Putamen (tissue), 1 donor: ENCODE measurements around the gene EPHA6.

ENCODE experiments used
- DNase-seq: peaks from one replicate; pipeline ENCODE4 v3.0.0-alpha.2; 2016; ENCODE audit warnings: low spot score

EPHA6 gene

DNA sequence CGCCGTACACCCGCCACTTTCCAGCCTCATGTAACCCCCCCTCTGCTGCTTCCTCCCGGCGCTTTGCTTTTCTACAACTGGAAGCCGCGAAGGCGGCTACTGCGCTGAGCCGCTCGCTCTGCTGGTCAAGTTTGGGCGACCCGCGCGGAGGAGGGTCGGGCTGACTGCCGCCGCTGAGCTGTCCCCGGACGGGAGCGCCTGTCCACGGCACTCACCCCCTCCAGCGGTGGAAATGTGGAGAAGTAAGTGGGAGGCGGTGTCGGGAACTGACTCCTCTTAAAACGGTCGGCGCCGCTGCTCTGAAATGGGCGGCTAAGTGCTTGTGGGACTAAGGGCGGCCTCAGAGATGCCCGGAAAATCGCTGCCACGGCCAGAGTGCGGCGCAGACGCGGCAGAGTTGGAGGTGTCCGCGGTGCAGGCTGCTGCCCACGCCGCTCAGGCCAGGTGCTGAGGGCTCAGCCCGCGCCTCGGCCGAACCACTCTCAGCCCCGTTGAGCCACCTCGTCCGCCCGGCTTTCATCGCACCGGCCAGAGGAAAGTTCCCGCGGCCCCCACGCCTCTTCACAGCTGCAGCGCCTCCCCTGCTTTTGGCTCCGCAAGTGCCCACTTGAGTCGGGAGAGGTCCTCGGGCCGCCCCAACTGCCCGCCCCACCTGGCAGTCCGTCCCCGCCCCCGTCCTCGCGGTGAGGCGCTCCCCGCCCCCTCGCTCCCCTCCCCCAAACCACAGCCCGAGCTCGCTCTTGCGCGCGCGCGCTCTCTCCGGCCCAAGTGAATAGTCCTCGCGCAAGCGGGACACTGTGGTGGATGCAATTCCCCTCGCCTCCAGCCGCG lies at the start of gene EPHA6:
TSS of gene EPHA6 (plus strand) at position 775 of the 831 bp plus-strand sequence.
- DNase-seq: peak; percentile 32

DNA sequence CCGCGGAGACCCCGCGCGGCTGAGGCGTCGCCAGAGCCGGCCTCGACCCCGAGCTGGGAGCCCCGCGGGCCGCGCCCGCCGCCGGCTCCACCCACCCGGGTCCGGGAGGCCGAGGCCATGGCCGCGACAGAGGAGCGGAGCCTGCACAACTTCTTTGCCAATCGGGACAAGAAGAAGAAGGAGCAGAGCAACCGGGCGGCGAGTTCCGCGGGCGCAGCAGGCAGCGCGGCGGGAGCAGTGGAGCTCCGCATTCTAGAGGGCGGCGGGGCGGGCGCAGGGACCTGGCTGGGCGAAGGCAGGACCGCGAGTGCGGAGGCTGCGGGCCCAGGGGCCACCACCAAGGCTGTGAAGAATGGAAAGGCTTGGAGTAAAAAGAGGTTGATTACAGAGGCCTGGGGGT lies 37.6 kb upstream of the EPHA6 start:
- DNase-seq: no peak

DNA sequence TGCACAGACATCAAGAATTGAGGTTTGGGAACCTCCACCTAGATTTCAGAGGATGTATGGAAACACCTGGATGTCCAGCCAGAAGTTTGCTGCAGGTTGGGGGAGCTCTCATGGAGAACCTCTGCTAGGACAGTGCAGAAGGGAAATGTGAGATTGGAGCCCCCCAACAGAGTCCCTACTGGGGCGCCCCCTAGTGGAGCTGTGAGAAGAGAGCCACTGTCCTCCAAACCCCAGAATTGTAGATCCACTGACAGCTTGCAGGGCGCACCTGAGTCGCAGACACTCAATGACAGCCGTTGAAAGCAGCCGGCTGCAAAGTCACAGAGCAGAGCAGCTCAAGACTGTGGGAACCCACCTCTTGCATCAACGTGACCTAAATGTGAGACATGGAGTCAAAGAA lies 34.6 kb upstream of the EPHA6 start:
- DNase-seq: no peak

DNA sequence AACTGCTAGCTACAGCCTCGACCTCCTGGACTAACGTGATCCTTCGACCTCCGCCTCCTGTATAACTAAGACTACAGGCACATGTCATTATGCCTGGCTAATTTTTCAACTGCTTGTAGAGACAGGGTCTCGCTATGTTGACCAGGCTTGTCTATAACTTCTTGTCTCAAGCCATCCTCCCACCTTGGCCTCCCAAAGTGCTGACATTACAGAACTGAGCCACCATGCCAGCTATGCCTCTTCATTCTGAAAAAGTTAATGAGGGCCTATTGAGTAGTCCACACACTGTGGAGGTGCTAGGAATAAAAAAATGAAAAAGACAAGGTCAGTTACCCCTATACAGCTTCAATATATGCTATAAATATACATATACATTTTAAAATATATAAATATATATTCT lies 18.3 kb upstream of the EPHA6 start:
- DNase-seq: no peak

DNA sequence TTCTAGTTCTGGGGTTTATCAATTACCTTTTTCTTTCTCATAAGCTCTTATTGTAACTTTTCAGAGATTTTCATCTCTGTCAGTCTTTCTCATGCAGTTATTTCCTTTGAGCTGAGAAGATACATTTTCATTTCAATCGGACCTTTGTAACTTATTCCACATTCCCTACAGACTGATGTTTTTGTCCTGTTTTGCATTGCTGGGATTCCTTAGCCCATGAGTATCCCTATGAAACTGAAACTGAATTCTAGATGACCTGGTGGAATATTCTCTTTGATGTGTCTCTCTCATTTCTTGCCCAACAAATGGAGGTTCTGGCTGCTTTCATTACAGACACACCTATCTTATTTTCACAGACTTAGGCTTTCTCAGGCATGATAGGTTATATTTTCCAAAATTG lies 10.5 kb upstream of the EPHA6 start:
- no peak for DNase-seq

DNA sequence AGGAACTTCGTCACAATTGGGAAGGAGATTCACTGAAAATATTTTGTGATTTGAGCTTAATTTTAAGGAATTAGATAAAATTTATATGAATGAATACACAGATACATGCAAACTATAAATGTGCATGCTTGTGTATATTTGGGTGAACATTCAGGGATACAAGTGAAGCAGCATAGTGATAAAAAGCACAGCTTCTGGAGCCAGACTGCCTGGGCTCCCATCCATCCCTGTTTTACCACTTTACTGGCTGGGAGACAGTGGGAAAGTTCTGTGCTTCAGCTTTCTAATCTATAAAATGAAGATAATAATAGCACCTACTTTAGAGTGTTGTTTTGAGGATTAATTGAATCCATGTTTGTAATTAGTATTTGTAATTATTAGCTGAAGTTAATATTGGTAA lies 8.1 kb upstream of the EPHA6 start:
- DNase-seq: no peak

DNA sequence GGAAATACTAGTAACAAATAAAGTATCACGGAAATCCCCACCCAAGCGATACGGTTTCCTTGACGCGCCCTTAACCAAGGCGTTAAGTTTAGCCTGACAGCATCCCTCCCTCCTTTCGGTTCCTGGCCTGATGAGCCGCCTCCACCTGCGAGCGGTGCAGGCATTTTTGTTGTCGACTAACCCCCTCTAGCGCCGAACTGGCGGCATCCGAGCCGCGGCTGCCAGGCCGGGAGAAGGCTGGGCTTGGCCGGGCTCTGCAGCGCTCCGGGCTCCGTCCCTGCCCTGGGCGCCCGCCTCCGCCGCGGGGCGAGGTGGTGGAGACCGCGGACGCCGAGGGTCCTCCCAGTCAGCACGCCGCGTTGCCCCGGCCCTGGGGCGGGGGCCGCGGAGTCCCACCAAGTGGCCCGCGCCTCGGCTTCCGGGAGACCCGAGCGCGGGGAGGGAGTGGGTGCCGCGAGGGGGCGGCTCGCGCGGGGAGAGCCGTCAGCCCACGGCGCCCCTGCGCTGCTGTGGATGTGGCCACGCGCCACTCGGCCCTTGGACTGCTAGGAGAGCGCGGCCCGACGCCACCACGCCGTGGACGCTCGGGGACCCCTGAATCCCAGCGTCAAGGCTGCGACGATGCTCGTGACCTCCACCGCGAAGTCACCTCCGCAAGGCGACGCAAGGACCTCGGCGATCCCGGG lies 1.1 kb upstream of the EPHA6 start:
- DNase-seq: peak; percentile 77

DNA sequence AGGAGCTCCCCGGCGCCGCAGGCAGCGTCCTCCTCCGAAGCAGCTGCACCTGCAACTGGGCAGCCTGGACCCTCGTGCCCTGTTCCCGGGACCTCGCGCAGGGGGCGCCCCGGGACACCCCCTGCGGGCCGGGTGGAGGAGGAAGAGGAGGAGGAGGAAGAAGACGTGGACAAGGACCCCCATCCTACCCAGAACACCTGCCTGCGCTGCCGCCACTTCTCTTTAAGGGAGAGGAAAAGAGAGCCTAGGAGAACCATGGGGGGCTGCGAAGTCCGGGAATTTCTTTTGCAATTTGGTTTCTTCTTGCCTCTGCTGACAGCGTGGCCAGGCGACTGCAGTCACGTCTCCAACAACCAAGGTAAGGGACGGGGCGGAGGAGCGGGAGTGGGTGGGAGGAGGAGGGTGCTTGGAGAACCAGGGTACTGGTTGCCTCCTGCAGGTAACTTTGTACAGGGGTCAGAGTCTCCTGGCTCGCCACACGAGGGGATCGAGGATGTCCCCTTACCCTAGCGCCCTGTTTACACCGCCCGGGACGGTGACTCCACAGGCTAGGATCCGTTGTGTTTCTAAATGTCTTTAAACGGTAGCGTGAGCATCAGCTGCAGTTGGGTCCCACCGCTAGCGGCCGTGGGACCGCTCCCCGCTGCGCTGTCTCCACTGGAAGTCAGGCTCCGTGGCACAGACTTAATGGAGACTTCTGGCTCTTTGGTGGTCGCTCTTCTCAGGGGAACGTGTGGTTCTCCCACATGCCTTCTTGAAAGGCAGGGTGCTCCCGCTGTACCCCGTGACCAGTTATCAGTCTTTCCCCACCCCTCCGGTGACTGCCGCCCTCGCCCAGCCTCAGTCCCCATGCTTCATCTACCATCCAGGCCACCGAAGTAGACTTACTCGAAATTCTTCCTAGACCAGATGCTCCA lies 515 bp downstream of the EPHA6 start:
- peak; percentile 13 for DNase-seq

DNA sequence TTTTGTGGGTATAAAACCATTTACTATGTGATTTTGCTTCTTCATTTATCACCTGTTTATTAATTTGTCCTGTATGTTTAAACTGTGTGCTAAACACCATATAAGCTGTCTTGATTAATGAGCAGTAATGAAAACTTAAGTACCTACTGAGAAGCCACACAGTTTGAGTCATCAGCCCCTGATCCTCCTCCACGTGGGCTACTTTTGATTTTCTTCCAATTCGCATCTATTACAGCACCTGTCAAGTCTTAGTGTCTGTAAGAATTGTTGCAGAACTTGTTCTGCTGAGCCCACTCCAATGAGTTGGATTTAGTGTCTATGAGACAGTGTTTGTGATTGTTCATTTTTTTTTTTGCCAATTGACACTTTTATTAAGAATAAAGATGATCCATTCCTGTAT lies 16.8 kb downstream of the EPHA6 start:
- DNase-seq: no peak

DNA sequence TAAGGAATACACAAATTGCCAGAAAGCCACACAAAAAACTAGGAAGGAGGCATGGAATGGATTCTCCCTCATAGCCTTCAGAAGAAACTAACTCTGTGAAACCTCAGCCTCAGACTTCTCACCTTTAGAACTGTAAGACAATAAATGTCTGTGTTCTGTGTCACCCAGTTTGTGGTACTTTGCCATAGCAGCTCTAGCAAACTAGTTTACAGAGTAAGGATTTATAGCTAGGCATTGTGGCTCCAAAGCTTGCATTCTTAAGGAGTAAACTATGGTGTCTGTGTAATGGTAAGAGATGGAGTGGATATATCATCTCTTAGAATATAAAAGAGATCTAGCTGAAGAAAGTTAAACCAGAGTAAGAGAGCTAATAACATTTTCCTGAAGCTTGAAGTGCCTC lies 18.9 kb downstream of the EPHA6 start:
- DNase-seq: no peak

DNA sequence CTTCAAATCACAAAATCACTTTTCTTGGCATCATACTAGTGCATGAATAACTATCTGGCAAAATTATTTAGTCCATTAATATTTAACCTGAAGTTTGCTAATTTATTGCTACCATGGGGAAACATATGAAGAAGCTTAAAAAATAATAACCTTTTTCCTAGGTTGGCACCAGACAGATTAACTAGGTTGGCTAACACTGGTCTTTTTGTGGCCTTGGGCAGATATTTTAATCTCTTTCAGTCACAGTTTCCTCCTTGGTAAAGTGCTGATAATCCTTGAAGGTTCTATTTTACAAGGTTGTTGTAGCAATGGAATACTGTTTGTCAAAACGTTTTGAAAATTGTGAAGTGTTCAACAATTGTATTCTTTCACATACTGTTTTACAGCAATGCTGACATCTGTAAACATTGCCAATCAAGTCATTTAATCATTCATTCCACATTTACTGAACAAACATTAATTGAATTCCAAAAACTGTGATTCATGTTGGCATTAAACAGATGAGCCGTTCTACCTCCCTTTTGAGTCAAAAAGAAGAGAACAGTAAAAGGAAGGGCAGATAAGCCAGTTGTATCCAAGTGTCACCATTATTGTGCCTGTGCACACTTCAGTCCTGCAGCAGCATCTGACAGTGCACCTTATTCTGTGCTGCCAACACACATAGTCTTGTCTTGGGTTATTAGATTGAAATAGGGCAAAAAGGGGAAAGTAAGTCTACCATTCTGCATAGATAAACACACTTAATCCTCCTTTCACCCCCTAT lies 21.9 kb downstream of the EPHA6 start:
- DNase-seq: no peak

DNA sequence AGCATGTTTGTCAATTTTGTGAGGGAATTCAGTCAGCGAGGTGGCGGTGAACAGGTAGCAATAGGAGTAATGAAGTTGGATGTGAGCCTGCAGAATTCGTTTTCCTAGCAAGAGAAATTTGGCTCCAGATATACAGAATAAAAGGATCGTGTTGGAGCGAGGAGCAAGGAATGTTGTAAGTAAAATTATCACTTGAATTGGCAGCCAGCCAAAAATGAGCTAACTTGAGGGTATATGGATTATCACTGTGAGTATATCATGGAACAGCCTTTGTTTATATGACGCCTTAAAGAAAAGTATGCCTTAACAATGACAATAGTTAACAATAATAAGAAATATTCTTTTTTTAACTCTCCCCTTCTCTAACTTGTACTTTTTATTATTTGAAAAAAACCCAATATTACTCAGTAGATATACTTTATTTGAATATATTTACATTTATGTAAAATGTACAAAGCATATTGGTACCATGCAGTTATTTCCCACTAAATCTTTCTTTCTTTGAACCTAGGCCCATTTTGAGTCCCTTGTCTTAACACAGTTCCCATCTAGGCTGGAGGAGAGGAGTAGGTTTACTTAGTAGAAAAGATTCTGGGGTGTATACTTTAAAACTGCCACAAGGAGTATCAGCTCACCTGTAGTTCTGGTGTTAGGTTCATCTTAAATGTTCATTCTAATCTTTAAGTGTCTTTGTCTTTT lies 29.3 kb downstream of the EPHA6 start:
- DNase-seq: no peak

DNA sequence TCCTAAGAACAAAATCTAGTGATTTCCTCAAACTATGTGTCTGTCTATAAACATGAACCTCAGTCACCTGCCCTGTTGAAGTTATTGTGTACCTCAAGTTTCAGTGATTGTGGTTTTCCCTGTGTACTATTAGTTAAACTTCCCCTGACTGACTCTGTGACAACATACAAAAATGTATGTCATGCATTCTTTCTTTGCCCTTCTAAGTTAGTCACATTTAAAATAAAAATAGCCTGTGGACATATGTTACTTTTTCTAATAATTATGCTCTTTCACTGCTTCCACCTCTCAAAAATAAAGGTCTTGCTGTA lies 29.8 kb downstream of the EPHA6 start:
- DNase-seq: no peak

DNA sequence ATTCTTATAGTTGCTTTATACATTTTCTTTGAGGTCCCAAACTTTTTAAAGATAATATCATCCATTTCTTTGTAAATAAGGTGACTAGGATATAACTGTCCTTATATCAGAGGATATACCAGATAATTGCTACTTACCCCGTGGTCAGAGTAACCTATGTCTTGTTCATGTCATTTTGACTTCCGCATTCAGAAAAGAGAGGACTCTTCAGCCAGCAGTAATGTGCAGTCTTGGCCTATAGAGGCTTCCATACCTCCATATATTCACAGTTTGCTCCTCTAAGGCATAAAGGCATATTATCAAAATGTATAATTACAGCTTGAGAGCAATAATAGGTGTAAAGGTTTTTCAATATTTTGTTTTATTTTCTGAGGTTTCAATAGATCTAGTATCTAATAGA lies 38.5 kb downstream of the EPHA6 start:
- DNase-seq: no peak

DNA sequence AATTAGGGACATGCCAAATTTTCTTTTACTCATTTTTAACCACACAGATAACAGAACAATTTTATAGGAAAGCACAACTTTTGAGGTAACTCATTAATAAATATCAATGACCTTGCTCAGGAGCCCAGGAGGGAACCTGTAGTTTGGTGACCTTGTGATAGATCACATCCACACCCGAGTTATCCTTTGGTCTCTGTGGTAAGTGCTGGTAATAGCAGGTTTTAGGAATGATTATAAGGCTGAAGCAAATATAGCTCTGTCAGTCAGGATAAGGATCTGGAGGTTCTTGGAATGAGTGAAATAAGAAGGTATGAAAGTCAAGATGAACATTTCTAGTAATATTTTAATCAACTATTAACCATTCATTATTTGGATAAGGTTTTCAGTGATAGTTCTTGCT lies 46.5 kb downstream of the EPHA6 start:
- DNase-seq: no peak

DNA sequence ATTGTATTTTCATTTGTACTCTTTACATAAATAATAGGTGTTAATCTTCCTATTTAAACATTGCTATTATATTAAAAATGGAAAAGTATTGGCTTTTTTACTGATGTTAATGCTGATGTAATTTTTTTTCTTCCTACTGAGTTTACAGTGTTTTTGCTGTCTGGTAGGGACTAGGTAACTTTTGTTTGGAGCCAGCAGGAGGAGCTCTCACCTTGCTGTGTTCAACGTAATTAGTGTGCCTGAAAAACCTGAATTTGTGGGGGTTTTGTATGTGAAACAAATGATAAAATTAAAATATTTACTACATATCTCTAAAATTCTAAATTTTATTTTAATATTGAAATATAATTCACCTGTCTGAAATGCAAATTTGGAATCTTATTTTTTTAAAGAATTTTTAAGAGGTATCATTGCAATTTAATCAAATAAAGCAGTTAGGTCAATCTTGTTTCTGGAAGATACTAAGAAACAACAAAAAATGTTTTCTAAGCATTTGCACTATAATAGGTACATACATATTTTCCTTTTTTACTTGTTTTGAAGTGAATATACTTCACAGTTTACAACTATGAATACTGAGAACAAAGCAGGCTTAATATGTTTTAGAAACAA lies 48.8 kb downstream of the EPHA6 start:
- DNase-seq: peak; percentile 11

DNA sequence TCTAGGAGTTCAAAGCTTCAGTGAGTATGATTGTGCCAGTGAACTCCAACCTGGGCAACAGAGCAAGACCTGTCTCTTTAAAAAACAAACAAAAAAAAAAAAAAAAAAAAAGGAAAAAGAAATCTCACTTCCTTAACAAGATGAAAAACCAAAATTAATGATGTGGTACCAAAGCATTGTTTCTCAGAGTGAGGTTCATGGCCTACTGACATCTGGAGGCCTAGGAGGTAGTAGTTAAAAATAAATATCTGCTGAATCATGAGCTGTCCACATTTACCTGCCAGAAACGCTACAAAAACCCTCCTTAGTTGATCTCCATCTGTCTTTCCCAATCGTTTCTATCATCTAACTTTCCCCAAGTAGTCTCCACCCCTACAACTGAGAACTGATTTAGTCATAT lies 51.2 kb downstream of the EPHA6 start:
- DNase-seq: no peak

DNA sequence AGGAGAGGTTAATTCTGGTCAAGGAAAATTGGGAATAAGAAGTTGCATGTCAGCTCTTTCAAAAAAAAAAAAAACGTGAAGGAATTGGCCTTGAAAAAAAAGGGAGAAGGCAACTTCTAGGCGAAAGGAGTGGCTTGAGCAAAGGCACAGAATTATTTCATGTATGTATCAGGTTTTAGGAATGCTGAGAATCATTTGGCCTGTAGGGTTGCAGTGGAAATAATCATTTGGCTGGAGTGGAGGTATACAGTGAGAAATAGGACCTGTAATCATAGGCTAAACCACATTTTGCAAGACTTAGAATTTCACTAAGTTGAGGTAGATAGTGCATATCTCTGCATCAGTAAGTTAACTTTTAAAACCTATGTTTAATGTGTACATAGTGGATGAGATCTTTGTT lies 54.9 kb downstream of the EPHA6 start:
- no peak for DNase-seq

DNA sequence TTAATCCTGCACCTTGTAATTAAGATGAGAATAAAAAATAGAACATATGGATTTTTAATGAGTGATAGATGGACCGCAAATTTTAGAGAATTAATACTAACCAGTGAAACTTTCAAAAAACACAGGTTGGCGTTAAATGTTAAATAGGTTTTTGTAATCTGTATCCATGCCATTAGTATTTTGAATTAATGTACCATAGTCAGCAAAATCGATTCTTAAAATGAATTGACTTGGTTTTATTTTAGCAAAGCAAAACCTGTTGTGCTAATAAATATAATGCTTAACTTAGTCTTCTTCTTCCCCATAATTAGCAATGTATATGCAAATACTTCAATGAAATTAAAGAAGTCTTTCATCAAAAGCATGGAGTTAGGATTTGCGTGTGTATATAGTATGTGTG lies 63.1 kb downstream of the EPHA6 start:
- no peak for DNase-seq

DNA sequence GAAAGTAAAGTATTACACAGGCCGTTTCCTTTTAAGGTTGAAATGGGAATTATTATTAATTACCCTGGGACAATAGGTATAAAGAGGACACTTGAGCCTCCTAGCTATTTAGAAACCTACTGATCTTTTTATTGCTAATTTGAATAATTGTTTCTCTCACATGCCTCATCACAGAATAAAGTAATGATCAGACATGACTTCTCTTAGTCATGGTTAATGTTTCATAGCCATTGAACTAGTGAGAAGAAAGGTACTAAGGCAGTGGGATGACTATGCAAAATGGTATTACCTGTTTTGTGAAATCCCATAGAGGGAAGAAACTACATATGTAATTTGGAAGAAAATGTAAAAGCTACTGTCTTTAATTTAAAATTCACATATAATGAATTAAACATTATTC lies 85.6 kb downstream of the EPHA6 start:
- no peak for DNase-seq

DNA sequence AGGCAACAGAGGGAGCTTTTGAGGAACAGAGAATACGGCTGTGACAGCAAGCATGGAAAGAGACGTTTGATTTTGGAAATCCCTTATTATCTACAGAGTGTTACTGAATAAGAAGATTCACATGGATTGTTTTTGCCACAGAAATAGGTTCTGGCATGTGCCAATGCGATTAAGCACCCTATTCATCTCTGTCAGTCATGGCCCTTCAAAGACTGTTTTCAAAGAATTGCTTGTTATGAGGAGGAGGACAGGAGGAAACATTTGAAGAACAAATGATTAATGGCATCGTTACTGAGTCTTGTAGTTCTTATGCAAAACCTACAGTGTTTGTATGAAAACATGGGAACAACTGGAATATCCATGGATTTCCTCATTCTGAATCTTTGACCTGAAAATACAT lies 86.2 kb downstream of the EPHA6 start:
- DNase-seq: no peak
